Thyroid gland (tissue), 4 donors: ENCODE results near the gene RTBDN. TPM values are rescaled to one million over a fixed set of nuclear protein-coding genes. Genes with fewer than 3 reads are reported as not detected.

Experiments used
- DNase-seq, 2 donors: peaks; one replicate each; pipeline ENCODE4 v3.0.0-alpha.2; 2019
- H3K27ac ChIP-seq, 3 donors: fragments of 200-600 bp; sonication (generic); 1 replicate in 2 of 3; 2 replicates in 1 of 3; pipeline ENCODE4 v1.5.1; 2016 to 2019; ENCODE audit warnings: mild to moderate bottlenecking in 1 of 3, moderate library complexity in 1 of 3
- H3K27me3 ChIP-seq: fragments of 200-600 bp; sonication (generic); one replicate; pipeline ENCODE4 v1.5.1; 2019
- H3K36me3 ChIP-seq, 2 donors: fragments of 200-600 bp; sonication (generic); one replicate each; pipeline ENCODE4 v1.5.1; 2016 to 2019
- H3K4me1 ChIP-seq, 2 donors: fragments of 200-600 bp; sonication (generic); one replicate each; pipeline ENCODE4 v1.5.1; 2017 to 2019
- H3K4me3 ChIP-seq, 3 donors: fragments of 200-600 bp; sonication (generic); replicated peaks in 1 of 3; 1 replicate in 2 of 3; 2 replicates in 1 of 3; pipeline ENCODE4 v1.5.1; 2016; ENCODE audit warnings: mild to moderate bottlenecking in 1 of 3
- H3K9me3 ChIP-seq: fragments of 200-600 bp; sonication (generic); one replicate; pipeline ENCODE4 v1.5.1; 2017
- CTCF ChIP-seq, 6 experiments: fragments of 200-600 bp in 3 of 6; fragments of 450-650 bp in 3 of 6; sonication (generic) in 3 of 6; IDR thresholded peaks; one replicate each; pipeline ENCODE4 v1.5.1; 2016 to 2019; ENCODE audit warnings: antibody characterized with exemption in 6 of 6, mild to moderate bottlenecking in 2 of 6, inconsistent platforms in 1 of 6, moderate library complexity in 1 of 6
- POLR2A ChIP-seq, 2 donors: fragments of 450-650 bp; IDR thresholded peaks; one replicate each; pipeline ENCODE4 v1.6.1; 2017; ENCODE audit warnings: antibody characterized with exemption in 2 of 2, mild to moderate bottlenecking in 2 of 2, moderate library complexity in 1 of 2
- WGBS, 2 donors: methylation state at CpG; one replicate each; pipeline ENCODE4 v1.1.5; 2017; 5-methylcytosine and 5-hydroxymethylcytosine counted together
- intact Hi-C: fragments of 100-400 bp; cut with DNase I; formaldehyde crosslinking; loops from one replicate; pipeline ENCODE4 v1.15.1; 2023
- total RNA-seq, 4 donors: library from RNA; depleted of rRNA; stranded (reverse); fragments of >200 nt; gene quantifications; one replicate each; pipeline ENCODE4 v1.2.3, GENCODE V29; 2016

The RTBDN gene
- total RNA-seq, 4 donors from 2014 or later, result not detected

- TF ChIP-seq CTCF (IDR thresholded peaks at IDR 0.05), result peak in 1 of 6 experiments; percentile 4
- TF ChIP-seq POLR2A (IDR thresholded peaks at IDR 0.05), result peak; percentile 79 to 86
- Histone ChIP-seq H3K4me1 (peaks cover 47 to 54% of the 10 kb centered on the region in 2 donors), H3K4me3 (peak overlapping the region in 2 of 3 donors; percentile 16 to 90), H3K36me3 (peaks cover 0 to 16% of the 10 kb centered on the region in 2 donors), H3K9me3 (no peaks in the 10 kb centered on the region), H3K27me3 (no peaks in the 10 kb centered on the region), H3K27ac (peak overlapping the region; percentile 96 to 99 (median 96))
- WGBS, 2 donors, result 0 to 3% methylated on average over 10 to 26 of the region's 56 CpGs
- DNase-seq, result peak; percentile 98 to 99
- intact Hi-C loops, result no loop called here
Measured at GRCh38 chr19:12789904-12790619, 44.3 kb downstream of the RTBDN start.

GRCh38 chr19:12789098-12789903 is 45.1 kb downstream of the RTBDN start:
- no peak for TF ChIP-seq CTCF (IDR thresholded peaks at IDR 0.05)
- TF ChIP-seq POLR2A (IDR thresholded peaks at IDR 0.05), result peak in 1 of 2 donors; percentile 37
- 7 to 8% methylated on average over 6 to 7 of the region's 46 CpGs for WGBS, 2 donors
- Histone ChIP-seq H3K36me3 (peaks cover 0 to 16% of the 10 kb centered on the region in 2 donors), H3K27ac (peak overlapping the region; percentile 96 to 99 (median 96)), H3K9me3 (no peaks in the 10 kb centered on the region), H3K4me1 (peaks cover 47 to 55% of the 10 kb centered on the region in 2 donors), H3K27me3 (no peaks in the 10 kb centered on the region), H3K4me3 (peak overlapping the region in 2 of 3 donors; percentile 20 to 90)
- intact Hi-C loops, result no loop called here
- no peak for DNase-seq

DNA sequence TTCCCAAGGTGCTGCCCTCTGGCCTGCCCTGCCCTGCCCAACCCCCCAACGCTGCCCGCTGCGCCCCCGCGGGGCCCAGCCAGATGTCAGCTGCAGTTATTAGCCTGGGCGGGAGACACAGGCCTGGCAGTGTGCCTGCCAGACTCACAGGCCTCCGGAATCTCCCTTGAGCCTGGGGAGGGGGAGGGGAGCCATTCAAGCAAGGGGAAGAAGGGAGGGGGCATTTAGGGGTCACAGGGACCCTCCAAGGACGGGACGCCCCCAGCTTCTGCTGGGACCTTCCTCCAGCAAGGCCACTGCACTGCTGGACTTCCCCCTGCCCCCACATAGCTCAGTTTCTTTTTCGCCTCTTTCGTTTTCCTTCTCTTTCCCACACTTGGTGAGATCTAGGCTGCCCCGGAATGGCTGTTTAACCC is 45.7 kb downstream of the RTBDN start:
- H3K9me3 ChIP-seq, result no peaks in the 10 kb centered on the region
- H3K27me3 ChIP-seq, result no peaks in the 10 kb centered on the region
- H3K27ac ChIP-seq, result peak overlapping the region; percentile 96 to 99 (median 96)
- TF ChIP-seq POLR2A (IDR thresholded peaks at IDR 0.05) (peak in 1 of 2 donors; percentile 33), CTCF (IDR thresholded peaks at IDR 0.05) (no peak)
- peak overlapping the region in 1 of 3 donors; percentile 90 for H3K4me3 ChIP-seq
- H3K36me3 ChIP-seq, result peaks cover 0 to 16% of the 10 kb centered on the region in 2 donors
- 2 to 3% methylated on average over 9 to 12 of the region's 12 CpGs for WGBS, 2 donors
- peak; percentile 91 to 93 for DNase-seq
- intact Hi-C loops, result no loop called here
- peaks cover 53 to 57% of the 10 kb centered on the region in 2 donors for H3K4me1 ChIP-seq

- no peaks in the 10 kb centered on the region for H3K9me3 ChIP-seq
- TF ChIP-seq CTCF (IDR thresholded peaks at IDR 0.05) (no peak), POLR2A (IDR thresholded peaks at IDR 0.05) (no peak)
- peaks cover 59 to 62% of the 10 kb centered on the region in 2 donors for H3K4me1 ChIP-seq
- H3K27me3 ChIP-seq, result no peaks in the 10 kb centered on the region
- WGBS, 2 donors, result 50 to 52% methylated on average over 4 of the region's 4 CpGs
- intact Hi-C loops, result no loop called here
- no peak for DNase-seq
- peaks cover 0 to 16% of the 10 kb centered on the region in 2 donors for H3K36me3 ChIP-seq
- H3K27ac ChIP-seq, result peak overlapping the region; percentile 96 to 99 (median 96)
- H3K4me3 ChIP-seq, result peak overlapping the region in 1 of 3 donors; percentile 90
Measured at GRCh38 chr19:12788042-12788681, 46.2 kb downstream of the RTBDN start.
